ENCODE results near the gene ADSL.
"Not testable (repeated sequence)": the region's sequence is repeated elsewhere in the genome, so short reads cannot be mapped to it uniquely, and the experiment has no call there.

Gene ADSL

GRCh38 chr22:40368016-40368415 is 21.7 kb downstream of the ADSL start:
- no peak for DNase-seq (ENCODE audit: low read depth in 2 of 2)

GRCh38 chr22:40368836-40369235 is 22.5 kb downstream of the ADSL start:
- no peak for DNase-seq (ENCODE audit: low read depth in 2 of 2)

GRCh38 chr22:40374567-40374966 is 28.3 kb downstream of the ADSL start:
- DNase-seq (ENCODE audit: low read depth in 2 of 2), result no peak

DNA sequence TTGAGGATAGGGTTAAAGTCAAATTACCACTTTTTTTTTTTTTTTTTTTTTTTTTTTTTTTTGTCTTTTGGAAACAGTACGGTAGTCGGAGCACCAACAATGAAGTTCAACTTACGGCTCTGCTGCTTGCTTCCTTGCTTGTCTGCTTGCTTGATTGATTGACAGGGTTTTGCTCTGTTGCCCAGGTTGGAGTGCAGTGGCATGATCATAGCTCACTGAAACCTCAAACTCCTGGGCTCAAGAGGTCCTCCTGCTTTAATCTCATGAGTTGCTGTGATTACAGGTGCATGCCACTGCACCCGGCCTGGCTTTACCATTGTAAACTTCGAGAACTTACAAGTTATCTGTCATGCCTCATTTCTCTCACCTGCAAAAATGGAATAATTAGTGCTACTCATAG is 29.8 kb downstream of the ADSL start:
- no peak for DNase-seq (ENCODE audit: low read depth in 2 of 2)

DNA sequence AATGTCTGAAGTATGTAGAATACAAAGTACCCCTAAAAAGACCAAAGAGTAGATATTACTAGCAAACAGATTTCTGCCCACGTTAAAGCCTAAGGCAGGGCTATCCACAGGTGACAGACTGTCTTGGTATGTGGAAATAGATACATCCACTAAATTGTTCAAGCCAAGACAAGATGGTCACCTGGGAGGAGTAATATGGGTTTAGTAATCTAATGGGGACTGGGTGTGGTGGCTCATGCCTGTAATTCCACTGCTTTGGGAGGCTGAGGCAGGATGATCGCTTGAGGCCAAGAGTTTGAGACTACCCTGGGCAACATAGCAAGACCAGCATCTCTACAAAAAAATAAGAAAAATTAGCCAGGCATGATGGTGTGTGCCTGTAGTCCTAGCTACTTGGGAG is 31.6 kb downstream of the ADSL start:
- DNase-seq (ENCODE audit: low read depth in 2 of 2), result no peak

GRCh38 chr22:40378448-40378847 is 32.1 kb downstream of the ADSL start:
- not testable (repeated sequence) for DNase-seq (ENCODE audit: low read depth in 2 of 2)

- no peak for DNase-seq (ENCODE audit: low read depth in 2 of 2)
Measured at GRCh38 chr22:40381461-40381860, 35.2 kb downstream of the ADSL start.

GRCh38 chr22:40383905-40384304 is 37.6 kb downstream of the ADSL start:
- no peak for DNase-seq (ENCODE audit: low read depth in 2 of 2)

DNA sequence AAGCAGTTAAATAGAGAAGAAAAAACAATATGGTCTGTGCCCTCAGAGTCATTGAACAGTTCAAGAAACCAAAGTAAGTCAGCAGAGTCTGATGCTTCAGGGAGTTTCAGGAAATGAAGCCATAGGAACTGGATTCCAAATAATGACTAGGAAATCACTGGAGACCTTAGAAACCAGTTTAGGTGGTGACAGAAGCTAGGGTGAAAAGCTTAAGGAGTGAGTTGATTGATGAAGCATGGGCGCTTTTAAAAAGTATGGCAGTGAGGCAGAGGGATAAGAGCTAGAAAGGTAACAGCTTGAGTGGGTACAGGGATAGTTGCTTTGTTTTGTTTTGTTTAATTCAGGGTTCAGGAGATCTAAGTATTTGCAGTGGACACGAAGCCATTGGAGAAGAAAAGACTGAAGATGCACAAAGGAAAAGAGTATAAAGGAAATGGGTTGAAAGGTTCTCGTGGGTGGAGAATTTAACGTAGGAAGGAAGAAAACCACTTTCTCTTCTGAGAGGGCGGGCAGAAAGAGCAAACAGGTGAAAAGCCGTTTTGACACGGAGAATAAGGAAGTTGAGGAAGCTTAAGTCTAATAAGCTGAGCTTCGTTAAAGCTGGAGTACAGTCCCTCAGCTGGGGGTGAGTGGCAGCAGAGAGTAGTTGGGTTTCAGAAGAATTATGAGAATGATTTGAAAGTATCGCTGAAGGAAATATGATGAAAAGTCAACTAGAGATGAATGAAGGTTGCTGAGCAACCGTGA is 38.9 kb downstream of the ADSL start:
- peak in 1 of 2 donors; percentile 21 for DNase-seq (ENCODE audit: low read depth in 2 of 2)

- DNase-seq (ENCODE audit: low read depth in 2 of 2), result no peak
Measured at GRCh38 chr22:40387746-40388145, 41.4 kb downstream of the ADSL start.

DNA sequence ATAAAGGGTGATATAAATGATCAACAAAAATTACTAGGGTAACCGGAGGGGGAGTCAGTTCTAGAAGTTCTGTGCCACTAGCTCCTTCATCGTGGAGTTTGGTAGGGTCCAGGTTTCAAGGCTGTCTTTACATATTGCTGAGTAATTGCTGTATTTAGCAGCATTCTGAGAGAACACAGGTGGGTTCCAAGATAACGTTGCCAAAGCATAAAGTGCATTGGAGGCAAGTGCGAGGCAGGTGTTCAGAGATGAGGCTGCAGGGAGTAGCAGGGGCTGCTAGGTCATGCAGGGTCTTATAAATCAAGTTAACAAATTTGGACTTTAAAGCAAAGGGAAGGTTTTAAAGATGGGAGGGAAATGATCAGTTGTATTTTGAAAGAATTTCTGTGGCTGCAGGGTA is 41.9 kb downstream of the ADSL start:
- no peak for DNase-seq (ENCODE audit: low read depth in 2 of 2)

GRCh38 chr22:40391417-40391816 is 45.1 kb downstream of the ADSL start:
- DNase-seq (ENCODE audit: low read depth in 2 of 2), result no peak

DNA sequence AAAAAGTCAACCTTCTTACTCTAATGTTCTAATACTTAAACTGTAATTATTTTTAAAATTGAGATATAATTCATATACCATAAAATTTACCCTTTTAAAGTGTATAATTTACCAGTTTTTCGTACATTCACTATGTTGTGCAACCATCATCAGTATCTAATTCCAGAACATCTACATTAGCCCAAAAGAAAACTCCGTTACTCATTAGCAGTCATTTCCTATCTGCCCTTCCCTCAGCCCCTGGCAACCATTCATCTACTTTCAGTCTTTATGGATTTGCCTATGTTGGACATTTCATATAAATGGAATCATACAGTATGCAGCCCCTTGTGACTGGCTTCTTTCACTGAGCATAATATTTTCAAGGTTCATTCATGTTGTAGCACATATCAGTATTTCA is 46.3 kb downstream of the ADSL start:
- DNase-seq (ENCODE audit: low read depth in 2 of 2), result no peak

- no peak for DNase-seq (ENCODE audit: low read depth in 2 of 2)
Measured at GRCh38 chr22:40394607-40395006, 48.3 kb downstream of the ADSL start.

DNA sequence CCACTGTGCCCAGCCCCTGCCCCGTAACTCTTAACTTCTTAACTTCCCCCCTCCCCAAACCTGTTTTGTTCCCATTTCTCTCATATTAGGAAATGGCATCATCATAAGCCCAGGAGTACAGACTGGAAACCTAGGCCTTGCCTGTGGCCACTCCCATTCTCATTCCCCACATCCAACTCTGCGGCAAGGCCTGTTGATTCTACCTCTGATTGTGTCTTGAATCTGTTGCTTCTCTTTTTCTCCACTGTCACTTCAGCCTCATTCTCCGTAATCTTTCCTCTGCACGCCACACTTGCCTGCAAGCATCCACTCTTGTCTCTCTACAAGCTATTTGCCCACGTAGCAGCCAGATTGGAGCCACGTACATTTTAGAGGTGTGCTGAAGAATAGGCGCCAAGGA is 49.3 kb downstream of the ADSL start:
- no peak for DNase-seq (ENCODE audit: low read depth in 2 of 2)

DNA sequence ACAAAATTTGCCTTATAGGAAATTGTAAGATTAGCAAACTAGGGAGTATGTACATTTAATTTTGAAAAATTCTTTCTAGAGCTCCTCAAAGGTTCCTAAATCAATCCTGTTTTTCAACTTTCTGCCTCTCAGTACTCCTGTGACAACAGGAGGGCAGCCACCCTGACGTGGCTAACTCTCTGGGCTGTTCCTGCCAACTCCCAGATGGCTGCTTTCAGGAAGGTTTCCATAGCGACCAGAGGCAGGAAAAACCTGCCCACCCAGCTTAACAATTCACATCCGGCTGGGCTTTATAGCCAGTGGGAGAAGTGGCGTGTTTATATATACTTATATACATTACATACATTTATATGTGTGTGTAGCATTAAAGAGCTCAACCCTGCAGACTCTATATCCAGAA is 50.6 kb downstream of the ADSL start:
- no peak for DNase-seq (ENCODE audit: low read depth in 2 of 2)

- no peak for DNase-seq (ENCODE audit: low read depth in 2 of 2)
Measured at GRCh38 chr22:40397396-40397795, 51.1 kb downstream of the ADSL start.

- no peak for DNase-seq (ENCODE audit: low read depth in 2 of 2)
Measured at GRCh38 chr22:40399621-40400020, 53.3 kb downstream of the ADSL start.

- DNase-seq (ENCODE audit: low read depth in 2 of 2), result no peak
Measured at GRCh38 chr22:40400159-40400558, 53.9 kb downstream of the ADSL start.

DNA sequence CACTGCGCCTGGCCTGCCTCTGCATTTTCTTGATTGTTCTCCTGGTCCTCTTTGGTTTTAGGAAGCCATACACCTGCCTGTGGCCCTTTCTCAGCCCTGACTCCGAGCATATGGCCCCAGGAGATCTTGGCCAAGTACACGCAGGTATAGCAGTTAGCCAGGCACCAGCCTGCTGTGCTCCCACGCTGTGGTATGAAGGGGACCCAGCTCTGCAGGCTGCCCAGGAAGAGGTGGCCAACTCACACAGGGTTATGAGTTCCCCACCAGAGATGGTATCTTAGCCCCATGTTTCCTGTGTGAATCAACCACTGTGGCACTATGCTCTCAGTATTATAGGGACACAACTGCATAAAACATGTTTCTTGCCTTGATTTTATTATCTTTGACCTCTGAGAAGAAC is 55.2 kb downstream of the ADSL start:
- DNase-seq (ENCODE audit: low read depth in 2 of 2), result peak in 1 of 2 donors; percentile 32

GRCh38 chr22:40401981-40402406 is 55.7 kb downstream of the ADSL start:
- DNase-seq (ENCODE audit: low read depth in 2 of 2), result no peak

DNA sequence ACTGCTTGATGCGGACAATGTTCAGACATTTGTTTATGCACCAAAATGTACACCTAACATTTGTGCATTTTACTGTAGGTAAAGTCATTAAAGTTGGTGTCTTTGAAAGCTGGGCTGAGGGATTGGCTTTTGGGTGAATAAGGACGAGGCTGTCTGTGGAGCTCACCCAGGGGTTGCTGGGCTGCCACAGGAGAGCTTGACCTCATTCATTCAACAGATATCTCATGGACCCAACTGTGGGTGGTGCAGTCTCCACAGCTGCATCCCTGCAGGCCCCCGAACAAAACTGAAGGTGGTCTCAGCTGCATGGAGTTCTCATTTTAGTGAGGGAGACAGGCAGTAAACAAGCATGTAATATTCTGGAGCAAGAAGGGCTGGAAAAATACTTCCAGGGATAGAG is 56.8 kb downstream of the ADSL start:
- DNase-seq (ENCODE audit: low read depth in 2 of 2), result no peak

- DNase-seq (ENCODE audit: low read depth in 2 of 2), result no peak
Measured at GRCh38 chr22:40403651-40404050, 57.4 kb downstream of the ADSL start.

All from stimulated activated CD4-positive, alpha-beta T cell treated with anti-CD3 and anti-CD28 coated beads, Interleukin-1b, Interleukin-23, amount 100 ng/mL, for 4 hours (primary cell).